ENCODE results near the gene EGLN1.
A peak's percentile ranks its signal among the peaks of the same experiment; 100 is the strongest.

EGLN1 gene

DNA sequence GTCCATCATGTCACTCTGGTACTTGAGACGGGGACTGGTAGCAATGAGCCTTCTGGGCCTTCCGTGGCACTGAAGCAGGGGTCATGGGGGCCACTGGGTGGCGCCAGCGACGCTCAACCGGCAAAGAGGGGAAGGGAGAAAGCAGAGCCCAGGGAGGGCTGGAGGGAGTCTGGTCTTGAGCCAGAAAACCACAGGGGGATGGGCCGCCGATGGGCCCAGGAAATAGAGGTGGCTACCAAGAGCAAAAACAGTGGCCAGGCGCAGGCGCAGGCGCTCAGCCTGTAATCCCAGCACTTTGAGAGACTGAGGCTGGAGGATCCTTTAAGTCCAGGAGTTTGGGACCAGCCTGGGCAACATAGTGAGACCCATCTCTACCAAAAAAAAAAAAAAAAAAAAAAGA, 106.2 kb downstream of the EGLN1 start (continued):
- TF ChIP-seq BCL11A (tag by site-specific recombination; IDR thresholded peaks at IDR 0.05; ENCODE audit: low read depth) (no peak), MZF1 (tag by site-specific recombination; IDR thresholded peaks at IDR 0.05; ENCODE audit: borderline replicate concordance) (peak; percentile 94)
